HG03457 (cell line): ENCODE results near the gene AVPR1B.
"Not testable (repeated sequence)": the region's sequence is repeated elsewhere in the genome, so short reads cannot be mapped to it uniquely, and the experiment has no call there.

Source experiments
- ATAC-seq: cut with Tn5 transposase; IDR thresholded peaks from one replicate; pipeline ENCODE4 v1.9.1; 2021; ENCODE audit warnings: moderate number of reproducible peaks; ENCODE audit not compliant: unreplicated experiment

Gene AVPR1B

DNA sequence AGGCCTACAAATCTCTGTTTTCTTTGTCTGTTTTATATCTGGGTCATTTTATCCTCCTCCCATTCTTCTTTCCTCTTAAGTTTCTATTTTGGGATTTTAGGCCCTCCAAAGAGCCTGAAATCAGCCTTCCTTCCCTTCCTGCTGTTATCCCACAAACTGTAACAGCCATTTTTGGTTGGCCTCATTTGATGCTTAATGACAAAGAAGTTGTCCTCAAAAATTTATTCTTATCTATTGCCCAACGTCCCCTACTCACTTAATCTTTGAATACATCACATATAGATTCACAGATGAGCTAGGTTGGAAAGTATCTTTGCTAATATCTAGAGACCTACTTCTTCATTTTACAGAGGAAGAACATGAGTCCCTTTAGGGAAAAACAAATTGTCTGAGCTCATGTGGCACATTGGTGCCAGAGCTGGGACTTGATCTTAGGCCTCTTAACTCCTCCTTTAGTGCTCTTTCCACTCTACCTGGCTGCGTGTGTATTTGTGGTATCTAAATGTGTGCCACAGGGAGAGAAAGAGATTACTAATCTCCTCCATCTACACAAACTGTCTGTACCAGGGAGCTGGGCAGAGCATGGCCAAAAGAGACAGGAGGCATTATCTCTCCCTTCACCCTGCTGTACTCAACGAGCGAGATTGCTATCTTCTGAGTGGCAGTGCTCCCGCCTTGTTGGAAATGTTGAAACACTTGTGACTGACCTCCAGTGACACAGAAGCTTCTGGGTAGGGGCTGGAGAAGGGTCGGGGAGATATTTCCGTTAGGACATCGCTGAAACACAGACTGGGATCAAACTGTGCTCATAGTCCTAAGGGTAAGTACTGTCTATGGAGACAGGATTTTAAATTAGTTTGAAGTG, 34.1 kb downstream of the AVPR1B start:
- no peak for ATAC-seq

DNA sequence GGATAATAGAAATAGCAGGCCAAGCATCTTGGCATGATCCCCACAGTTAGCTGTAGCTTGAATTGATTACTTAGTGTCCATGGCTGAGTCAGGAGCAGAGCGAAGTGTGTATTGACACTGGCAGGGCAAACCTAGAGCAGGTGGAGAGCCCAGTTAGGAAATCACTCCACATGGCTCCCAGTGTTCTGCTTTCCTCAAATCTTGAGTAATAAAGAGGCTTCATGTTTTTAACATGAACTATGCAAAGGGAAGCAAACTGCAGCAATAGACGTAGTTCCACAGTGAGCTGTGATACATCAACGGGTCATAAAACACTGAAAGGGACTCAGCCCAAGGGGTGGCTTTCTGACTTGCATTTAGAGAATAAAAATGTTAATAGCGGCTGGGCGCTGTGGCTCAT, 35.3 kb downstream of the AVPR1B start:
- no peak for ATAC-seq

DNA sequence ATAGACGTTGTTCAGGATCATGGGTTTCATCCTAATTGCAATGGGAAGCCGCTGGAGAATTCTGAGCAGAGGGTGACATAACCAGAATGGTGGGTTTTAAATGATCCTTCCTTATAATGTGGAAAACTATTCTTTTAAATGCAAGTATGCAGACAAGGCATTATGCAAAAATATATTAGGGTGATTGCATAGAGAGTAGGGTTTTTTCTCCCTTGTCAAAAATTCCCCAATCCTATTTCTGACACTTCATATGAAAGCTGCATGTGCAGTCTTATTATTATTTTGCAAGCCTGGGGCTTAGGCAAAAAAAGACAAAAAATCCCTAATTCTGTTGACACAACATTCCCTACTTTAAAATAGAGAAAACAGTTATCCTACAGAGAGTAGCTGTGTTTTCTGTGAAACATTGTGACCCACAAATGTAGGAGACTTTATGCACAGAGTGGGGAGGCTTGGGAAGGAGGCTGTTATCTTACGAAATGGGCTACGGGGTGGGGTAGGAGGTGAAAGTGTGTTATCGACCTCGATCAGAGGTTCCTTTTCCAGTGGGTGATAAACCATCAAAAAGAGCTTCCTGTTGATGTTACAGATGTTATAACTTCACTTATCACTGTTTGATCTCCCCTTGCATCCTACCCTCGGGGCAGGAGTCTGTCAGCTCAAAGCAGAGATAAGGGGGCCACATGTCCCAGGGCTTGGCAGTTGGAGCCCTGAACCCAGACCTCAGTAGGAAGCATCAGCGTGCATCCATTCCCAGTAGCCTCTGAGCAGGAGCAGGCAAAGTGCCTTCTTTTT, 37.0 kb downstream of the AVPR1B start:
- ATAC-seq, result no peak

DNA sequence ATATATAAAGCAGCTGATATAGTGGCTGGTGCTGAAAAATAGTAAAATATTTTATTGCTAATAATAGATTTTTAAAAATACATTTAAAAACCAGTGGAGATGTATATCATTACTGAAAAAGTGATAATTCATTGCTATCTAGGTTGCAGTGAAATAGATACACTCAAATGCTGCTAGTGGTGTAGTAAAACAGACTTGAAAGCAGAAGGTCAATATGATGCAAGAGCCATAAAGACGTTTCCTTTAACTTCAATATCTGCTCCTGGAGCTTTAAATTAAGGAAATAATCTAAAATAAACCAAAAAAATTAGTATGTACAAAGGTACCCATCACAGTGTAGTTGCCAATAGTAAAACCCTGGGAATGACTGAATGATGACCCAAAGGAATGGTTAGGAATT, 38.1 kb downstream of the AVPR1B start:
- ATAC-seq, result no peak

DNA sequence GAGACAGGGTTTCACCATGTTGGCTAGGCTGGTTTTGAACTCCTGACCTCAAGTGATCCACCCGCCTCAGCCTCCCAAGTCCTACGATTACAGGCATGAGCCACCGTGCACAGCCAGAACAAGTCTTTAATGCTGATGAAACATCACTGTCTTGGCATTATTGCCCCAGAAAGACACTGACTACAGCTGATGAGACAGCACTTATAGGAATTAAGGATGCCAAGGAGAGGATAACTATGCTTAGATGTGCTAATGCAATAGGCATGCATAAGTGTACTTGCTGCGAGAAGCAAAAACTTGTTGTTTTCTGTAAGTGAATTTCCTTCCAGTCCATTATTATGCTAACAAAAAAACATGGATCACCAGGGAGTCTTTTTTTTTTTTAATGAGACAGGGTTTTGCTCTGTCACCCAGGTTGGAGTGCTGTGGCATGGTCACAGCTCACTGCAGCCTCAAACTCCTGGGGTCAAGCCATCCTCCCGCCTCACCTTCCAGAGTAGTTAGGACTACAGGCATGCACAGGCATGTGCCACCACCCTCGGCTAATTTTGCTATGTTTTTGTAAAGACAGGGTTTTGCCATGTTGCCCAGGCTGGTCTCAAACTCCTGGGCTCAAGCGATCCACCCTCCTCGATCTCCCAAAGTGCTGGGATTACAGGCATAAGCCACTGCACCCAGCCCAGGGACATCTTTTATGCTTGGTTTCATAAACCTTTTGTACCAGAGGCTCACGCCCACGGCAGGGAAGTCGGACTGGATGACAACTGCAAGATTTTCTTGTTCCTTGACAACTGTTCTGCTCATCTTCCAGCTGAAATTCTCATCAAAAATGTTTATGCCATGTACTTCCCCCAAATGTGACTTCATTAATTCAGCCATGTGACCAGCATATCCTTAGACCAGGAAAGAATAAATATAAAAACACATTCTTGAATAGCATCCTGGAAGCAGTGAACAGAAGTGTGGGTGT, 41.1 kb downstream of the AVPR1B start:
- no peak for ATAC-seq

GRCh38 chr1:206074839-206075238, 42.3 kb downstream of the AVPR1B start:
- no peak for ATAC-seq

DNA sequence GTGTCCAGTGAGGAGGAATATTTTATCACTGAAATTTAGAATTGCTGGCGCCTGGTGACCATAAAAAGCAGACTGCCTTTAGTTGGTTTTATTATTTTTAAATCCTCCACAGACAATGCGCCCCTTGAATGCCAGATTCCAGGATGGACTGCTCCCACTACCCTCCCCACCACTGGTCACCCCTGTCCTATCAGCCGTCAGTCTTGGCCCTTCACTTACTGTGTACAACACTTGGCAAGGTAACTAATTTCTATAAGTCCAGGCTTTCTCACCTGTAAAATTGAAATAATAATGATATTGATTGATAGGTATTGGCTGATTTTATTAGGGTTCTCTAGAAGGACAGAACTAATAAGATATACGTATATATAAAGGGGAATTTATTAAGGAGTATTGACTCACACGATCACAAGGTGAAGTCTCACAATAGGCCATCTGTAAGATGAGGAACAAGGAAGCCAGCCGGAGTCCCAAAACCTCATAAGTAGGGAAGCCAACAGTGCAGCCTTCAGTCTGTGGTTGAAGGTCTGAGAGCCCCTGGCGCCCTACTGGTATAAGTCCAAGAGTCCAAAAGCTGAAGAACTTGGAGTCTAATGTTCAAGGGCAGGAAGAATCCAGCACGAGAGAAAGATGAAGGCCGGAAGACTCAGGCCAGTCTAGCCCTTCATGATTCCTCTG, 46.4 kb downstream of the AVPR1B start:
- ATAC-seq, result no peak

DNA sequence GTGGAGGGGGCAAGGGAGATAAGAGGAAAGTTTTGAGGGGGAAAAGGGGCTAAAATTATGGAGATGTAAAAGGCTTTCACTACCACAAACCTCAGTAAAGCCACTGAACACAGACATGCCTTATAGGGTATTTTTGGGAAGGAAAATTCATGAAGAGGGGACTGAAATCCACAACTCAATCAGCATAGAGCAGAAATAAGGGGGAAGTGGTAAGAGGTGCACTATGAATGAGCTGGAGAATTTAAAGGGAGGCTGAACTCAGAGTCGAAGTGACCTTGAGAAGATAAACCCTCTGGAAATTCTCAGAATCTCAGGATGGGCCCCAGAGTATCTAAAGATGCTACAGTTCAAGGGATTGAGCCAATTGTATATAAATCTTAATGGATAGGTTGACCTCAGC, 48.9 kb downstream of the AVPR1B start:
- ATAC-seq, result no peak

- no peak for ATAC-seq
Observed at GRCh38 chr1:206067486-206068227, 49.5 kb downstream of the AVPR1B start.

- peak; percentile 84 for ATAC-seq
Observed at GRCh38 chr1:206066479-206067171, 50.6 kb downstream of the AVPR1B start.

DNA sequence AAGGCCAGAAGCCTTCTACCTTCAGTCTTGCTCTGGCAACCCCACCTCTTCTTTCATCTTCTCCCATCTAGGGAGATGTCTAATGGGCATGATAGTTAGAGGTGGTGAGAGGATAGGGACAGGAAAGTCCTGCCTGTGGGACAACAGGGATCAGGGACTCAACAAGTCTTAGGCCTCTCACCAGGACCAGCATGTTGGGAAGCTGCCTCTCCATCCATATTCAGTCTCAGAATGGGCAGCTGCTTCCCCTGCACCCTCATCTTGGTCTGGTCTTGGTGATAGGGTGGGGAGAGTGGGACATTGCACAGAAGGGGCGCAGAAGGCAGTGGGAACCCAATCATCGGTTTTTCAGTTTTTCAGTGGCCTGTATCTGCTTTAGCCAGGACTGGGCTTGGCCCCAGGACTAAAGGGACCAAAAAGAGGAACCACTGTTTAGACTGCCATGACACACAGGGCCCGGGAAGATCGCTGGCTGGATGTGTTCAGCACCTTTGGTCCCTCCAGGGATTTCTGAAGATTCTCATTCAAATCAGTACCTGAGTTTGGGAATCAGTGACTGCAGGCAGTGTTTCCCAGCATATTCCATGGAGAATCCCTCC, 51.5 kb downstream of the AVPR1B start:
- ATAC-seq, result no peak

DNA sequence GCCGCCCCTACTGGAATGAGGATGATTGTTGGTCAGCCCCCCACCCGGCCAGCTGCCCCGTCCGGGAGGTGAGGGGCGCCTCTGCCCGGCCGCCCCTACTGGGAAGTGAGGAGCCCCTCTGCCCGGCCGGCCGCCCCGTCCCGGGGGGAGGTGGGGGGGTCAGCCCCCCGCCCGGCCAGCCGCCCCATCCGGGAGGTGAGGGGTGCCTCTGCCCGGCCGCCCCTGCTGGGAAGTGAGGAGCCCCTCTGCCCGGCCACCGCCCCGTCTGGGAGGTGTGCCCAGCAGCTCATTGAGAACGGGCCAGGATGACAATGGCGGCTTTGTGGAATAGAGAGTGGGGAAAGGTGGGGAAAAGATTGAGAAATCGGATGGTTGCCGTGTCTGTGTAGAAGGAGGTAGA, 52.7 kb downstream of the AVPR1B start:
- not testable (repeated sequence) for ATAC-seq

DNA sequence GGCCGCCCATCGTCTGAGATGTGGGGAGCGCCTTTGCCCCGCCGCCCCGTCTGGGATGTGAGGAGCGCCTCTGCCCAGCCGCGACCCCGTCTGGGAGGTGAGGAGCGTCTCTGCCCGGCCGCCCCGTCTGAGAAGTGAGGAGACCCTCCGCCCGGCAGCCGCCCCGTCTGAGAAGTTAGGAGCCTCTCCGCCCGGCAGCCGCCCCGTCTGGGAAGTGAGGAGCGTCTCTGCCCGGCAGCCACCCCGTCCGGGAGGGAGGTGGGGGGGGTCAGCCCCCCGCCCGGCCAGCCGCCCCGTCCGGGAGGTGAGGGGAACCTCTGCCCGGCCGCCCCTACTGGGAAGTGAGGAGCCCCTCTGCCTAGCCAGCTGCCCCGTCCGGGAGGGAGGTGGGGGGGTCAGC, 53.2 kb downstream of the AVPR1B start:
- not testable (repeated sequence) for ATAC-seq

GRCh38 chr1:206062464-206062863, 54.7 kb downstream of the AVPR1B start:
- ATAC-seq, result no peak

DNA sequence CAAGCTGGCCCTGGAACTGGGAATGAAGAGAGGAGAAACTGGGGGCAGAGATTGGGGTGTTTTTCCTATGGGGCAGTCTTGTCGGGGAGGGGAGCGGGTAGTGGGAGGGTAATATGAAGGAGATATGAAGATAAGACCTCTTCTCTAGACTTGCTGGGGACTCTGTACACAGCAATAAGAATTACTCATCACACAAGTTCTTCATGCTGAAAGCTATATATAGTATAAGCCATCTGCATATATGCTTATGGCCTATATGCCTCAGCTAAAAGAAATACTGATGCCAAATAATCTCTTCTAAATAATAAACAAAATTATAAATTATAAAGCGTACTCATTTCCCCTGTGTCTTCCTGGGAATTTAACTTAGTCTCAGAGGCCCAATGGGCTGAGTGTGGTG, 56.3 kb downstream of the AVPR1B start:
- ATAC-seq, result no peak
